ENCODE data around the gene KANSL1. TPM values are rescaled to one million over a fixed set of nuclear protein-coding genes. Genes with fewer than 3 reads are reported as not detected.

The KANSL1 gene
- total and polyA plus RNA-seq, 9 of the 15 experiments (the other 6 are each of a cell fraction or from before 2014, with no cell fraction given) = 3.6 to 55.4 (median 31.8) TPM

DNA sequence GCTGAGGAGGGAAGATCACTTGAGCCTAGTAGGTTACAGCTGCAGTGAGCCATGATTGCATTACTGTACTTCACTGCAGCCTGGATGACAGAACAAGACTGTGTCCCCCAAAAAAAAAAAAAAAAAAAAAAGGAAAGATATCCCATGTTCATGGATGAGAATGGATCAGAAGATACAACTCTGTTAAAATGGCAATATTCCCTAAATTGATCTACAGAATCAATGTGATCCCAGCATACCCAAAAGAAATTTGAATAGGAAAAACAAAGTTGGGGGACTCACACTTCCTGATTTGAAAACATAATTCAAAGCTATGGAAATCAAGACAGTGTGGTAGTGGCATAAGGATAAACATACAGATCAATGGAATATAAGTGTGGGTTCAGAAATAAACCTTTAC, 12.7 kb upstream of the KANSL1 start:
- POLR2A ChIA-PET = interaction anchor here (1.2 kb wide), 1 partner anchor 10 kb away, joined by 5 read pairs; no protein-coding TSS in a partner anchor
- Histone ChIP-seq H3K36me3 (ENCODE audit: control insufficient read depth, insufficient read depth, low read length) (peaks cover 6% of the 10 kb centered on the region; the same call in 1 of the 3 replicates), H3K9ac (ENCODE audit: insufficient read depth in 1 of 2, low read depth in 2 of 2, low read length in 2 of 2) (no peak overlapping the region), H2AFZ (ENCODE audit: low read depth, low read length) (no peak overlapping the region), H3K27me3 (ENCODE audit: control insufficient read depth in 2 of 2, insufficient read depth in 2 of 2, low read length in 2 of 2) (no peaks in the 10 kb centered on the region), H3K27ac (ENCODE audit: extremely low read depth, low read depth, low read length) (no peak overlapping the region), H3K4me1 (replicated peaks in 1 of 2; ENCODE audit: control insufficient read depth in 2 of 2, insufficient read depth in 2 of 2, low read length in 2 of 2) (peaks cover 0 to 7% of the 10 kb centered on the region in 2 experiments; a peak in 2 of 5 replicates), H3K9me3 (replicated peaks; ENCODE audit: control insufficient read depth, insufficient read depth, low read depth, low read length) (no peaks in the 10 kb centered on the region), H4K20me1 (replicated peaks; ENCODE audit: control insufficient read depth, insufficient read depth, low read length) (no peaks in the 10 kb centered on the region), H3K4me2 (ENCODE audit: insufficient read depth, low read length) (no peak overlapping the region), H3K9me1 (ENCODE audit: control insufficient read depth, insufficient read depth, low read length) (no peaks in the 10 kb centered on the region), H3K4me3 (no peak overlapping the region), H3K79me2 (ENCODE audit: control insufficient read depth, insufficient read depth, low read length) (peaks cover 43% of the 10 kb centered on the region)
- no peak for ATAC-seq
- no peak for DNase-seq (ENCODE audit: extremely low read depth in 1 of 4, low spot score in 3 of 4)
- intact Hi-C loops (cut with micrococcal nuclease) = no loop called here
- TF ChIP-seq ZNF668 (CRISPR knock-in tag; IDR thresholded peaks at IDR 0.05) (no peak), KDM5B (IDR thresholded peaks at IDR 0.05; ENCODE audit: insufficient replicate concordance, low read depth, low read length) (no peak), RBM15 (IDR thresholded peaks at IDR 0.05; ENCODE audit: insufficient read depth, low read length) (no peak), ZNF124 (CRISPR knock-in tag; IDR thresholded peaks at IDR 0.05) (no peak), CHD1 (IDR thresholded peaks at IDR 0.05; ENCODE audit: low read length) (no peak), L3MBTL2 (IDR thresholded peaks at IDR 0.05) (no peak), WHSC1 (IDR thresholded peaks at IDR 0.05; ENCODE audit: low read length) (no peak), BRF1 (IDR thresholded peaks at IDR 0.05; ENCODE audit: borderline replicate concordance, extremely low read depth, insufficient read length) (no peak)
- TF ChIP-seq, protein P1, sequence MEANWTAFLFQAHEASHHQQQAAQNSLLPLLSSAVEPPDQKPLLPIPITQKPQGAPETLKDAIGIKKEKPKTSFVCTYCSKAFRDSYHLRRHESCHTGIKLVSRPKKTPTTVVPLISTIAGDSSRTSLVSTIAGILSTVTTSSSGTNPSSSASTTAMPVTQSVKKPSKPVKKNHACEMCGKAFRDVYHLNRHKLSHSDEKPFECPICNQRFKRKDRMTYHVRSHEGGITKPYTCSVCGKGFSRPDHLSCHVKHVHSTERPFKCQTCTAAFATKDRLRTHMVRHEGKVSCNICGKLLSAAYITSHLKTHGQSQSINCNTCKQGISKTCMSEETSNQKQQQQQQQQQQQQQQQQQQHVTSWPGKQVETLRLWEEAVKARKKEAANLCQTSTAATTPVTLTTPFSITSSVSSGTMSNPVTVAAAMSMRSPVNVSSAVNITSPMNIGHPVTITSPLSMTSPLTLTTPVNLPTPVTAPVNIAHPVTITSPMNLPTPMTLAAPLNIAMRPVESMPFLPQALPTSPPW (CRISPR knock-in tag; IDR thresholded peaks at IDR 0.05) = no peak
- TF ChIP-seq, protein P2, sequence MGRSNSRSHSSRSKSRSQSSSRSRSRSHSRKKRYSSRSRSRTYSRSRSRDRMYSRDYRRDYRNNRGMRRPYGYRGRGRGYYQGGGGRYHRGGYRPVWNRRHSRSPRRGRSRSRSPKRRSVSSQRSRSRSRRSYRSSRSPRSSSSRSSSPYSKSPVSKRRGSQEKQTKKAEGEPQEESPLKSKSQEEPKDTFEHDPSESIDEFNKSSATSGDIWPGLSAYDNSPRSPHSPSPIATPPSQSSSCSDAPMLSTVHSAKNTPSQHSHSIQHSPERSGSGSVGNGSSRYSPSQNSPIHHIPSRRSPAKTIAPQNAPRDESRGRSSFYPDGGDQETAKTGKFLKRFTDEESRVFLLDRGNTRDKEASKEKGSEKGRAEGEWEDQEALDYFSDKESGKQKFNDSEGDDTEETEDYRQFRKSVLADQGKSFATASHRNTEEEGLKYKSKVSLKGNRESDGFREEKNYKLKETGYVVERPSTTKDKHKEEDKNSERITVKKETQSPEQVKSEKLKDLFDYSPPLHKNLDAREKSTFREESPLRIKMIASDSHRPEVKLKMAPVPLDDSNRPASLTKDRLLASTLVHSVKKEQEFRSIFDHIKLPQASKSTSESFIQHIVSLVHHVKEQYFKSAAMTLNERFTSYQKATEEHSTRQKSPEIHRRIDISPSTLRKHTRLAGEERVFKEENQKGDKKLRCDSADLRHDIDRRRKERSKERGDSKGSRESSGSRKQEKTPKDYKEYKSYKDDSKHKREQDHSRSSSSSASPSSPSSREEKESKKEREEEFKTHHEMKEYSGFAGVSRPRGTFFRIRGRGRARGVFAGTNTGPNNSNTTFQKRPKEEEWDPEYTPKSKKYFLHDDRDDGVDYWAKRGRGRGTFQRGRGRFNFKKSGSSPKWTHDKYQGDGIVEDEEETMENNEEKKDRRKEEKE (IDR thresholded peaks at IDR 0.05; ENCODE audit: borderline replicate concordance in 1 of 2, control insufficient read depth in 1 of 2, low read depth in 2 of 2, low read length in 1 of 2) = no peak
- TF ChIP-seq, protein P3, sequence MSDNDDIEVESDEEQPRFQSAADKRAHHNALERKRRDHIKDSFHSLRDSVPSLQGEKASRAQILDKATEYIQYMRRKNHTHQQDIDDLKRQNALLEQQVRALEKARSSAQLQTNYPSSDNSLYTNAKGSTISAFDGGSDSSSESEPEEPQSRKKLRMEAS (CRISPR knock-in tag; IDR thresholded peaks at IDR 0.05) = no peak
- no peak for FAIRE-seq
- in situ Hi-C loops (cut with MboI) = no loop called here
- CTCF ChIA-PET (ENCODE audit: low intra/inter-chr PET ratio) = no interaction called here
- BruUV-seq (replicated peaks) = no TSS peak

All from K562 (cell line).